SU-DHL-6 (cell line): ENCODE measurements around the gene IQCH.

Experiments used
- H2AFZ ChIP-seq: fragments of 200-600 bp; sonication (generic); 2 replicates; pipeline ENCODE4 v1.6.1; 2014; ENCODE audit warnings: low read depth, mild to moderate bottlenecking, moderate library complexity, mixed read lengths, antibody characterized with exemption, low read length; ENCODE audit not compliant: severe bottlenecking
- H3F3A ChIP-seq: fragments of 200-600 bp; shearing (Covaris generic); 2 replicates; pipeline ENCODE4 v1.6.0; 2016; ENCODE audit warnings: antibody characterized with exemption, mild to moderate bottlenecking; ENCODE audit not compliant: insufficient read depth
- H3K27ac ChIP-seq: fragments of 200-600 bp; sonication (generic); 2 replicates; pipeline ENCODE4 v1.5.1; 2016; ENCODE audit warnings: low read depth, mild to moderate bottlenecking, low read length, moderate library complexity, mixed read lengths
- H3K27me3 ChIP-seq: fragments of 200-600 bp; sonication (generic), shearing (Covaris generic); 2 replicates; pipeline ENCODE4 v1.6.0; 2014; ENCODE audit warnings: mild to moderate bottlenecking, low read length
- H3K36me3 ChIP-seq: fragments of 200-600 bp; sonication (generic); 2 replicates; pipeline ENCODE4 v1.6.1; 2014; ENCODE audit warnings: mild to moderate bottlenecking, low read length, mixed read lengths
- H3K4me2 ChIP-seq: fragments of 300-600, 200-600 bp; shearing (Covaris generic), sonication (generic); 2 replicates; pipeline ENCODE4 v1.6.0; 2014; ENCODE audit warnings: low read length, low read depth, mild to moderate bottlenecking; ENCODE audit not compliant: poor library complexity, severe bottlenecking
- H3K4me3 ChIP-seq: fragments of 200-600 bp; sonication (generic); 2 replicates; pipeline ENCODE4 v1.5.1; 2014; ENCODE audit warnings: antibody characterized with exemption, low read length, mild to moderate bottlenecking, mixed read lengths; ENCODE audit not compliant: insufficient read depth, poor library complexity, severe bottlenecking
- H3K79me2 ChIP-seq: fragments of 200-600 bp; sonication (generic); 2 replicates; pipeline ENCODE4 v1.6.1; 2014; ENCODE audit warnings: mild to moderate bottlenecking, low read length, moderate library complexity; ENCODE audit not compliant: insufficient read depth
- H3K9ac ChIP-seq: fragments of 200-600 bp; sonication (generic); 2 replicates; pipeline ENCODE4 v1.7.0; 2014; ENCODE audit warnings: mild to moderate bottlenecking, low read length
- H3K9me2 ChIP-seq: fragments of 200-600 bp; sonication (generic); replicated peaks from 2 replicates; pipeline ENCODE4 v1.6.1; 2014; ENCODE audit warnings: low read length; ENCODE audit not compliant: insufficient read depth
- H3K9me3 ChIP-seq: fragments of 200-600 bp; sonication (generic); 2 replicates; pipeline ENCODE4 v1.6.1; 2014; ENCODE audit warnings: low read length, mixed read lengths; ENCODE audit not compliant: insufficient read depth
- H4K20me1 ChIP-seq: fragments of 200-600 bp; sonication (generic); 2 replicates; pipeline ENCODE4 v1.6.1; 2014; ENCODE audit warnings: low read depth, mild to moderate bottlenecking, antibody characterized with exemption, low read length, moderate library complexity, mixed read lengths
- CTCF ChIP-seq: fragments of 200-600 bp; sonication (generic); IDR thresholded peaks from one replicate; pipeline ENCODE4 v1.5.1; 2017; ENCODE audit warnings: antibody characterized with exemption, mild to moderate bottlenecking, low read length, moderate library complexity; ENCODE audit not compliant: insufficient read depth, poor library complexity, severe bottlenecking
- EZH2phosphoT487 ChIP-seq: fragments of 200-600 bp; sonication (generic), shearing (Covaris generic); conservative IDR thresholded peaks from 2 replicates; pipeline ENCODE4 v1.6.1; 2018; ENCODE audit warnings: mild to moderate bottlenecking, antibody characterized with exemption, low read length, moderate library complexity, mixed read lengths

Gene IQCH

GRCh38 chr15:67224889-67225288 is 29.7 kb upstream of the IQCH start:
- Histone ChIP-seq H3K27ac (no peak overlapping the region), H3K9me3 (no peaks in the 10 kb centered on the region), H3K4me3 (no peak overlapping the region), H2AFZ (no peak overlapping the region), H3K9me2 (no peaks in the 10 kb centered on the region), H3K4me2 (no peak overlapping the region), H3K36me3 (peaks cover 10% of the 10 kb centered on the region; the same call in 1 of the 2 replicates), H3F3A (no peaks in the 10 kb centered on the region), H3K27me3 (no peaks in the 10 kb centered on the region), H3K9ac (no peak overlapping the region), H3K79me2 (no peaks in the 10 kb centered on the region), H4K20me1 (no peaks in the 10 kb centered on the region)
- TF ChIP-seq EZH2phosphoT487 (no peak), CTCF (no peak)

GRCh38 chr15:67225336-67225735 is 29.2 kb upstream of the IQCH start:
- H3K9ac ChIP-seq: no peak overlapping the region
- peaks cover 10% of the 10 kb centered on the region; the same call in 1 of the 2 replicates for H3K36me3 ChIP-seq
- H3K9me2 ChIP-seq: no peaks in the 10 kb centered on the region
- H3K4me3 ChIP-seq: no peak overlapping the region
- no peaks in the 10 kb centered on the region for H3K27me3 ChIP-seq
- H3K4me2 ChIP-seq: no peak overlapping the region
- H3K79me2 ChIP-seq: no peaks in the 10 kb centered on the region
- TF ChIP-seq CTCF: no peak
- TF ChIP-seq EZH2phosphoT487: no peak
- no peaks in the 10 kb centered on the region for H3F3A ChIP-seq
- H2AFZ ChIP-seq: no peak overlapping the region
- H4K20me1 ChIP-seq: no peaks in the 10 kb centered on the region
- no peaks in the 10 kb centered on the region for H3K9me3 ChIP-seq
- H3K27ac ChIP-seq: no peak overlapping the region

GRCh38 chr15:67227431-67227830 is 27.2 kb upstream of the IQCH start:
- no peak overlapping the region for H3K4me3 ChIP-seq
- H3K36me3 ChIP-seq: peaks cover 12% of the 10 kb centered on the region; the same call in 1 of the 2 replicates
- no peak overlapping the region for H2AFZ ChIP-seq
- TF ChIP-seq EZH2phosphoT487 (no peak), CTCF (no peak)
- no peaks in the 10 kb centered on the region for H3F3A ChIP-seq
- H4K20me1 ChIP-seq: no peaks in the 10 kb centered on the region
- H3K27me3 ChIP-seq: no peaks in the 10 kb centered on the region
- no peak overlapping the region for H3K27ac ChIP-seq
- H3K4me2 ChIP-seq: no peak overlapping the region
- H3K9me3 ChIP-seq: no peaks in the 10 kb centered on the region
- no peaks in the 10 kb centered on the region for H3K9me2 ChIP-seq
- no peaks in the 10 kb centered on the region for H3K79me2 ChIP-seq
- H3K9ac ChIP-seq: no peak overlapping the region

GRCh38 chr15:67227846-67228245 is 26.7 kb upstream of the IQCH start:
- no peak overlapping the region for H3K9ac ChIP-seq

More at GRCh38 chr15:67227846-67228245, 26.7 kb upstream of the IQCH start:
- Histone ChIP-seq H3K9me2 (no peaks in the 10 kb centered on the region), H3K79me2 (no peaks in the 10 kb centered on the region), H3K27me3 (no peaks in the 10 kb centered on the region), H3F3A (no peaks in the 10 kb centered on the region), H3K4me3 (no peak overlapping the region), H3K27ac (no peak overlapping the region), H3K9me3 (no peaks in the 10 kb centered on the region), H2AFZ (no peak overlapping the region), H3K36me3 (peaks cover 14% of the 10 kb centered on the region; the same call in 1 of the 2 replicates), H4K20me1 (no peaks in the 10 kb centered on the region), H3K4me2 (no peak overlapping the region)
- TF ChIP-seq CTCF: no peak
- no peak for TF ChIP-seq EZH2phosphoT487
